NCI-H2227 (cell line): ENCODE results near the gene TPD52L2.

Experiments used
- DNase-seq: peaks from one replicate; lab custom pipeline; 2025; ENCODE audit not compliant: unreplicated experiment; lab: John Stamatoyannopoulos, UW

The TPD52L2 gene

GRCh38 chr20:63864978-63865640 lies at the start of gene TPD52L2:
Gene TPD52L2, plus strand, starts transcription at chr20:63865270. Its CDS starts 96 bp downstream, at chr20:63865366.
- peak; percentile 100 for DNase-seq

GRCh38 chr20:63815615-63816253 lies 49.3 kb upstream of the TPD52L2 start:
- no peak for DNase-seq

DNA sequence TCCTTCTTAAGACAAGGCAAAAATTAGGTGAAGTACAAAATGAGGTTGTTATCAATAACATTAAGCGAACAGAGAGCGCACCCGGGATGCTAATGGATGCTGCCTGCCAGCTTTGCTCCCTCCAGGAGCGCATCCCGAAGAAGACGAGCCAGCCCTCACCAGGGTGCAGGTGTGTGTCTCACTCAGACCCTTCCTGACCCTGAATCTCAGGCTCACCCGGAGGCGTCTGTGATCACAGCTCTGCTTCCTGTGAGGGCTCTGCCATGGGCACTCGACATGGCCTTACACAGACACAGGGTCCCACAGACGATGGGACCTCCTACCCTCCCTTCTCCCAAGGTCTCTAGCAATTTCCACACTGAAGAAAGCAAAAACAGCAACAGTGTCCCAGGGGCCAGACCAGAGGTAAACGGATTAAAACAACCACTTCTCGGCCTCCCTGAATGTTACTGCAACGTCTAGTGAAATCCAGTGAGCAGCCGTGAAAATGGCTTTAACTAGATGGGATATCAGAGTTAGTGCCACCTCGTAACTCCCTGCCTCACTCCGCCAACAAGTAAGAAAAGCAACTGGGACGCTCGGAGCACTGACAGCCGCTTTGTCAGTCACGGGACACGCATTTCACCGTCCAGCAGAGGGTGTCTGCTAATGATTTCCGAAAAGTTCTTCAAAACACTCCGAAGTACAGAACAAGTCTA lies 45.7 kb upstream of the TPD52L2 start:
- no peak for DNase-seq

GRCh38 chr20:63821811-63822210 lies 43.3 kb upstream of the TPD52L2 start:
- no peak for DNase-seq

DNA sequence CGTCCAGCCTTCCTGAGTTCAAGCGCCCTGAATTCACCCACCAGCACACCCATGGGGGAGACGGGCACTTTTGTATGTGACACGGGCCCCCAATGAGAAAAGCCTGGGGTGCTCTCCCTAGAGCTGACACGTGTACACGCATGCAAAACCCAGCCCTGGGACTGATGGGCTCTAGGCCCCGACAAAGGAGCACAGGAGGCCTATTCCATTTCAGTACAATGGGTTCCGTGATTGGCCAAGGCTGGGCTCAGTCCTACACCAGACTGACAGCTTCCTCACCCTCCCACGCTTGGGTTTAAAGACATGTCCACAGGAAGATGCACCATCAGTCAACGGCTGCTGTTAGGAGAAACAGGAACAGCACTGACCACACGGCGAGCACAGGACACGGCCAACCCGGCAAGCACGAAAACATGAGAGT lies 42.8 kb upstream of the TPD52L2 start:
- no peak for DNase-seq

DNA sequence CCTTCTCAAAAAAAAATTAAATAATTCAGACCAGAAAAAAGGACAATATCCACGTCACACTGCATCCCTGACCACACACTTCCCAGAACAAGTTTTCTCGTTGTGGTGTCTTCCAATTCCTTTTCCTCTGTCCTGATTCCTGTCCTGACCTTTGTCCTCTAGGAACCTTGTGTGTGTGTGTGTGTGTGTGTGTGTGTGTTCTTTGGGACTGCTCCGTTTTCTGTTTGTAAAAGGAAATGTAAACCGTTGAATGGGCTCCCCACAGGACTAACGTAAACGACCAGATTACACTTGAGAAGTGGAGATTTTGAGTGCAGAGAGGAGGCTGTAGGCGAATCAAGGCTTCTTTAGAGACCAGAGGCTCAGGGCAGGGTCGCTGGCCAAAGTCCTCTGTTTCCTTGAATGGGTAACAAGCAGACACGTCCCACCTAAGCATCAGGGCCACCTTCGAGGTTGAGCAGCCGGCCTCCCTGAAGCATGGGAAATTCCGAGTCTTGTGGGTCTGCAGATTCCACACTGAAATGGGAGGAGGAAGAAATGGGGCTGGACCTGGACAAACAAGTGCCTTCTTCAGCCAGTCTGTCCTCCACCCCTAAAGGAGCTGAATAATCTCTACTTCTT lies 41.3 kb upstream of the TPD52L2 start:
- no peak for DNase-seq

DNA sequence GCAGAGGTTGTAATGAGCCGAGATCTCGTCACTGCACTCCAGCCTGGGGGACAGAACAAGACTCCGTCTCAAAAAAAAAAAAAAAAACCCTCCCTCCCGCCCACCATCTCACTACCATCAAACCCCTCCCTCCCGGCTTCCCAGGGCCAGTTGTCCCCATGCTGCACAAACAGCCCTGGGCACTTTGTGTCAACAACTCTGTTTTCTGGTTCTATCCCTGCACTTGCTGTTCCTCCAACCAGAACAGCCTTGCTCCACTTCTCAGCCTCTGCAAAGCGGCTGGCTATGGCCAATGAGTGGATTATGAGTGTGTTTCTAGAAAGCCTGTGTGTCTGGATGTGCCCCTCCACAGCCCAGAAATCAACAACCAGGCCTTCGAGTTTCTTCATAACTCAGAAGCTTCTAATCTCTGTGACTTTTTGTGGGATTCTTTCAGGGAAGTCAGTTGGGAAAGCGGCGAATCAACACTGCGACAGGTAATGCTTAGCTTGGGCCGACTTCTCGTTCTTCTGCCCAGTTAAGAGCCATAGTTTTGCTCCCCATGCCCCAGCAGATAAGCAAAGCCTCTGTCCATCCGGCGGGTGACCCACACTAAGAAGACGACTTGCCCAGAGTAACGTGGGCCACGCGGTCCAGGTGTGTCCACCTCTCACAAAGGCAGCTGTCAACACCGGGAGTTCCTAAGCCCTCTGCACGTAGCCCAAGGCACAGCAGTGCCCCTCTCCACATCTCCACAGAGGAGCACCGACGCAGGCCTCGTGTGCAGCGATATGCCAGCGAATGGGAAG lies 39.5 kb upstream of the TPD52L2 start:
- DNase-seq = no peak

GRCh38 chr20:63826753-63827152 lies 38.3 kb upstream of the TPD52L2 start:
- DNase-seq = no peak

GRCh38 chr20:63828124-63828523 lies 36.9 kb upstream of the TPD52L2 start:
- DNase-seq = no peak

DNA sequence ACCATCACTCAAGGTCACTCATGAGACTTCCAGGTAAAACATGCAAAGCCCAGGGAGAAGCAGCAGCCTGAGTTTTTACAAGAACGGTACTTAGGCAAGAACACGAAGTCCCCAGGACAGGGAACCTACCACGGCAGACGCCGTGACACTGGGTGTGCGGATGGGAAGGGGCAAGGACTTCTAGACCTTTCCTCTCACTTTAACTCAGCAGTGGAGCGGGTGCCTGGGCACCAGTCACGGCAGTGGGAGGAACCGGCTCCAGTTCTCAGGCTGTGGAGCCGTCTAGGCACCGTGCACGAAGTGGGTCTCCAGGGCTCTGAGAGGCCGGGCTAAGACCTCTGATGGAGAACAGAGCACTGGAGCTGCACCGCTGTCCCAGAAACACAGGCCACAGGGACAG lies 36.5 kb upstream of the TPD52L2 start:
- no peak for DNase-seq

DNA sequence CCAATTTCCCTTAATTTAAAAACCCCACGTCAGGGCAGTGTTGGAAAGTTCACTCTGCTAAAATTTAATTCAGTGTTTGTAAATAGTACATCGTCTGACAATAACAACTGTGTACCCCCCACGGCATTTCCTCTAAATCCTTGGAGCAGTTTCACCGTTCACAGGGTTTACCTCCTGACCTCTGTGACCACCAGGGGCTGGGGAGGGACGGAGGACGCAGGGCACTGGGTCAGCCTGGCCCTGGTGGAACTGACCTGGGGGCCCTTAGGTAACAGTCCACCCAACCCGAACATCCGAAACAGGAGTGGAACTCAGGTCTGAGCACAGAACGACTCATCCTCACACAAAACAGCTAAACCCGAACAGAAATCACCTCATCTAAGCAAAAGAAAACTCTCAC lies 36.1 kb upstream of the TPD52L2 start:
- no peak for DNase-seq

- DNase-seq = no peak
Observed at GRCh38 chr20:63829603-63829944, 35.5 kb upstream of the TPD52L2 start.

DNA sequence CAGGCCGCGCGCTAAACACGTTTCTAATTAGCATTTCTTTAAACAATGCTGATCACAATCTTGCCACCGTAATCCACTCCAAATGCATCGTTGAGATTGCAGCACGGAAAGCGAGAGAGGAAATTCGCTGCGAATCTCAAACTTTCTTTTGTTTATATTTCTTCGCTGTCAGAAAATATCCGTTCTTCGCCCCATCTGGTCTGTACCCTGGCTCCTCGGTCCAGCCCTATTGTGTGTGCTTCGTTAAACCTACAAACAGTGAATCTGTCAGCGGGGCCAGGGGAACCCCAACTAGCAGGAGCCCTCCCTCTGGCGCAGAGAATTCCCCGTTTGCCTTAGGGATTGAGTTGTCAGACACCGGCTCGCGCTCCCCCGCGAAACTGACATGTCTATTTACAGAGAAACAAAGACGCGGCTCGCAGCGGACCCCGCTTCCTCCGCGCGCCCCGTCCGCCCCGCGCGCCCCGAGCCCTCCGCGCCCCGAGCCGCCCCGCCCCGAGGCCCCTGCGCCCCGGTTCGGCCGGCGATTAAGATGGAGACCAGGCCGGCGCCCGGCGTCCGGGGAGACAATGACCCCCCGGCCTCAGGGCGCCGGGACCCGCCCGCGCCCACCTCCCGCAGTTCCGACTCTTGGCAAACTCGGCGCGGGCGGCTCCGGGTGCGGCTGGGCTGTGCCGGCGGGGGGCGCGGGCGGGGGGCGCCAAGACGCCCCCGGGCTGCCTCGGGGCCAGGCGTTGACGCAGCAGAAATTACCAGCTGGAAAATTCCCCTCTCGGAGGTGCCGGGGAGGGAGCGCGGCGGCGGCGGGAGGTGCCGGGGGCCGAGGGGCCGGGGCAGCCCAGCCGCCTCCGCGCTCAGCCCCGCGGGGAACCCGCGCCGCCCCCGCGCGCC lies 34.9 kb upstream of the TPD52L2 start:
- peak; percentile 43 for DNase-seq

DNA sequence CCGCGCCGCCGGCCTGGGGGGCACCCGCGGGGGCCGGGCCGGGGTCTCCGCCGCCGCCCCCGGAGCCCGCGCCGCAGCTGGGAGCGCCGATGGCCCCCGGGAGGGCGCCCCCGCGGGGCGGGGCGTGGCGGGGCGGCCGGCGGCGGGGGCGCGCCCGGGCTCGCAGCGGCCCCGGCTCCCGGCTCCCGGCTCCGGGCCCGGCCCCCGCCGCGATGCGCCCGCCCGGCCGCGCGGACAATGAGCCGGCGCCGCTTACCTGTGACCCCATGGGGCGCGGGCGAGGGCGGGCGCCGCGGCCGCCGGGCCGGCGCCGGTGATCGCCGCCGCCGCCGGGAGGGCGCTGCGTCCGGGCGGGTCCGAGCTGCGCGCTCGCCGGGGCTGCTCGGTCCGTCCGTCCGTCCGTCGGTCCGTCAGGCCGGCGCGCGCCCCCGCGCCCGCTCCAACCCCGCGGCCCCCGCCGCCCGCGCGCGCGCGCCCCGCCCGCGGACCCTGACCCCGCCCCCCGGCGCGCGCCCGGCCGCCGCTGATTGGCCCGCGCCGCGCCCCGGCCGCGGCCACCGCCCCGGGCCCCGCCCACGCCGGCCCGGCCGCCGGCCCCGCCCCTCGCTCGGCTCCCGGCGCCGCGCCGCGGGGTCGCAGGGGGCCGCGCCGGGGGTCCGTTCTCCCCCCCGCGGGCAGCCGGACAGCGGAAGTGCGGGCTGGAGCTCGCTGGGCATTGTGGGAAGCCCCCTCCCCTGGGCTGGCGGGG lies 34.1 kb upstream of the TPD52L2 start, which contains the start of gene ZBTB46:
Gene ZBTB46 (minus strand): TSS at position 424 of the 748 bp plus-strand sequence. CDS start 40,507 bp downstream, outside the sequence.
- peak; percentile 75 for DNase-seq

GRCh38 chr20:63831646-63831992 lies 33.5 kb upstream of the TPD52L2 start:
- no peak for DNase-seq

DNA sequence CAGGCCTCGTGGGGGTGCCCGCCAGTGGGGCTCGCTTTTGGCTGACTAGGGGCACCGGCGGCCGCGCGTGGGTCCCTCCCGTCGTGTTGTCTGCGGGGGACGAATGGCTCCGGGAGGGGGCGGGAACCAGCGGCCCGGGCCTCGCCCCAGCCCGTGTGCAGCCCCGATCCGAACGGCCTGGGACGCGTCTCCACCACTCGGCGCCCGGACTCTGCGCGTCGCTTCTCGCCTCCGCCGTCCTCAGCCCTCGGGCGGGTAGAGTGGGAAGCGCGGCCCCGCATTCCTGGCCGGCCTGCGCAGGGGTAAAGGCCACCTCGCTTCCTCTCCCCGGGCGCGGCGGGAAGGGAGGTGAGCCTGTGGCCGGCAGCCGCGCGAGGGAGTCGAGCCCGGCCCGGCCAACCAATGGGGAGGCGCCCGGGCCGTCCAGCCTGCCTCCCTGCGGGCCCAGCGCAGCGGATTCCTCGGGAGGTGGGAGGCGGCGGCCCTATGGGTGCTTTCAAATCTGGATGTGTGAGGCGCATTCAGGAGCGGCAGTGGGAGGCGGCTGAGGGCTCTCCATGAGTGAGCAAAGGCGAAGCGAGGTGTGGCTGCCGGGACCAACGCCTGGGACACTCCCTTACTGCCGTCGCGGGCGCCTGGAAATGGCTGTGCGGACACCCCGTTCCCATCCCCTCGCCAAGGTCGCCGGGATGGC lies 32.9 kb upstream of the TPD52L2 start:
- peak; percentile 27 for DNase-seq

GRCh38 chr20:63833776-63834490 lies 31.1 kb upstream of the TPD52L2 start:
- DNase-seq = no peak

DNA sequence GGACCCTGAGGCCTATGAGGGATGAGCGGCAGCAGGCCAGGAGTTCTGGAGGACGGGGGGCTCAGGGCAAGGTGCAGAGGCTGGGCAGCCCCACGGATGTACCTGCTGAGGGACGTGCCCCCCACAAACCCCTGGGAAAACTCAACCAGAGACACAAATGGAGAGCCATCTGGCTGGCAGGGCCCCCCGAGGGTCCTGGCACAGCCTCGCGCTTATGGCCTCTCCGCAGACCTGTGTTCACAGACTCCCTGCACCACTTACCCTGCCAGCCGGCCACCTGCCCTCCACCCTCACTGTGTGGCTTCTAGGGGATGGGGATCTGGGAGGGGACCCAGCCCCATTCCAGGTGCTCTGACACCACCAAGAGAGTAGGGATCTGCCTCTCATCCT lies 30.6 kb upstream of the TPD52L2 start:
- no peak for DNase-seq
